OCI-LY1 (cell line): Measurements from ENCODE around the gene RUNX3.

Source experiments
- CTCF ChIP-seq: fragments of 200-600 bp; sonication (generic), shearing (Covaris generic); IDR thresholded peaks from 2 replicates; pipeline ENCODE4 v1.5.1; 2017; ENCODE audit warnings: mild to moderate bottlenecking, antibody characterized with exemption, low read length, moderate library complexity, mixed read lengths
- EZH2 ChIP-seq: fragments of 200-600 bp; sonication (generic), shearing (Covaris generic); IDR thresholded peaks from 2 replicates; pipeline ENCODE4 v1.8.0; 2017; ENCODE audit warnings: borderline replicate concordance, mixed run types, mild to moderate bottlenecking, antibody characterized with exemption, low read length, moderate library complexity, mixed read lengths

DNA sequence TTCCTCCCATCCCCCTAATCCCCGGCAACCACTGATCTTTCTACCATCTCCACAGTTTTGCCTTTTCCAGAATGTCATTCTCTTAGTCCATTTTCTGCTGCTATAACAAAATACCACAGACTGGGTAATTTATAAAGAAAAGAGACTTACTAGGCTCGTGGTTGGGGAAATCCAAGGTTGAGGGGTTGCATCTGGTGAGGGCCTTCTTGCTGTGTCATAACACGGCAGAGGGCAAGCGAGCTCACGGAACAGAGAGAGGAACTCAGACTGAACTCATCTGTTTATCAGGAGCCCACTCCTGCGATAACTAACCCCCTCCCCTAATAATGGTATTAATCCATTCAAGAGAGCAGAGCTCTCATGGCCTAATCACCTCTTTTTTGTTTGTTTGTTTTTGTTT lies 52.0 kb downstream of the RUNX3 start:
- TF ChIP-seq CTCF (no peak), EZH2 (no peak)
